PC-3 (cell line): ENCODE measurements around the gene SLC25A23.

Source experiments
- CTCF ChIP-seq: fragments of 300-600 bp; sonication (generic); conservative IDR thresholded peaks from 2 replicates; pipeline ENCODE4 v1.5.1; 2017; ENCODE audit warnings: antibody characterized with exemption, low read depth, mild to moderate bottlenecking, low read length
- EZH2 ChIP-seq: fragments of 300-600 bp; sonication (generic); IDR thresholded peaks from one replicate; pipeline ENCODE4 v1.6.1; 2017; ENCODE audit warnings: antibody characterized with exemption, mild to moderate bottlenecking, low read length; ENCODE audit not compliant: unreplicated experiment

GRCh38 chr19:6459262-6460098, at the start of gene SLC25A23:
- no peak for TF ChIP-seq EZH2
- TF ChIP-seq CTCF, result no peak
